DMS114 treated with DMSO at 0.1 percent for 48 hours (cell line): Measurements from ENCODE around the gene TUBB2B.
"Not testable (repeated sequence)": the region's sequence is repeated elsewhere in the genome, so short reads cannot be mapped to it uniquely, and the experiment has no call there.

Experiments used
- DNase-seq: peaks from one replicate; lab custom pipeline; 2025; ENCODE audit not compliant: unreplicated experiment; lab: John Stamatoyannopoulos, UW

The TUBB2B gene

GRCh38 chr6:3212261-3212660, 15.2 kb downstream of the TUBB2B start:
- no peak for DNase-seq

- no peak for DNase-seq
Observed at GRCh38 chr6:3211681-3212080, 15.8 kb downstream of the TUBB2B start.

- no peak for DNase-seq
Observed at GRCh38 chr6:3210024-3210610, 17.3 kb downstream of the TUBB2B start.

- DNase-seq = no peak
Observed at GRCh38 chr6:3209114-3210023, 18.1 kb downstream of the TUBB2B start.

GRCh38 chr6:3208775-3209113, 18.7 kb downstream of the TUBB2B start:
- DNase-seq = no peak

GRCh38 chr6:3208098-3208774, 19.2 kb downstream of the TUBB2B start:
- no peak for DNase-seq

GRCh38 chr6:3206339-3207015, 21.0 kb downstream of the TUBB2B start:
- DNase-seq = no peak

- DNase-seq = no peak
Observed at GRCh38 chr6:3205913-3206312, 21.5 kb downstream of the TUBB2B start.

GRCh38 chr6:3204921-3205320, 22.5 kb downstream of the TUBB2B start:
- no peak for DNase-seq

- no peak for DNase-seq
Observed at GRCh38 chr6:3202999-3203696, 24.3 kb downstream of the TUBB2B start.

- no peak for DNase-seq
Observed at GRCh38 chr6:3201388-3201787, 26.1 kb downstream of the TUBB2B start.

GRCh38 chr6:3200682-3201081, 26.8 kb downstream of the TUBB2B start:
- DNase-seq = no peak

- DNase-seq = no peak
Observed at GRCh38 chr6:3199382-3199781, 28.1 kb downstream of the TUBB2B start.

- DNase-seq = not testable (repeated sequence)
Observed at GRCh38 chr6:3197734-3198133, 29.7 kb downstream of the TUBB2B start.

- no peak for DNase-seq
Observed at GRCh38 chr6:3196770-3197169, 30.7 kb downstream of the TUBB2B start.

- no peak for DNase-seq
Observed at GRCh38 chr6:3195695-3196497, 31.6 kb downstream of the TUBB2B start.

GRCh38 chr6:3195420-3195694, 32.1 kb downstream of the TUBB2B start:
- DNase-seq = no peak

GRCh38 chr6:3194535-3195419, 32.7 kb downstream of the TUBB2B start:
- no peak for DNase-seq

GRCh38 chr6:3193102-3193849, 34.2 kb downstream of the TUBB2B start:
- no peak for DNase-seq
